Measurements from ENCODE around the gene SLC24A2. TPM values are rescaled to one million over a fixed set of nuclear protein-coding genes. Genes with fewer than 3 reads are reported as not detected.
"Not testable (repeated sequence)": the region's sequence is repeated elsewhere in the genome, so short reads cannot be mapped to it uniquely, and the experiment has no call there.

SLC24A2 gene
- total RNA-seq: 1 to 10 TPM in 1 of 5 donors, under 1 TPM in 1, not detected in 3; 0.37 to 2.6 TPM
- under 1 TPM in 1 of 3 donors, not detected in 2; 0.05 TPM for polyA plus RNA-seq
- long read RNA-seq, donor 1: 0 reads
- long read RNA-seq, donor 2: 0 reads
- long read RNA-seq, donor 3: 0 reads
- long read RNA-seq, donor 4: 0 reads
- long read RNA-seq, donor 5: 0 reads
- long read RNA-seq, donor 6: 0 reads
- long read RNA-seq, donor 7: 0 reads
- long read RNA-seq, donor 8: 0 reads
- long read RNA-seq, donor 9: 0 reads
- long read RNA-seq, donor 10: 0 reads

DNA sequence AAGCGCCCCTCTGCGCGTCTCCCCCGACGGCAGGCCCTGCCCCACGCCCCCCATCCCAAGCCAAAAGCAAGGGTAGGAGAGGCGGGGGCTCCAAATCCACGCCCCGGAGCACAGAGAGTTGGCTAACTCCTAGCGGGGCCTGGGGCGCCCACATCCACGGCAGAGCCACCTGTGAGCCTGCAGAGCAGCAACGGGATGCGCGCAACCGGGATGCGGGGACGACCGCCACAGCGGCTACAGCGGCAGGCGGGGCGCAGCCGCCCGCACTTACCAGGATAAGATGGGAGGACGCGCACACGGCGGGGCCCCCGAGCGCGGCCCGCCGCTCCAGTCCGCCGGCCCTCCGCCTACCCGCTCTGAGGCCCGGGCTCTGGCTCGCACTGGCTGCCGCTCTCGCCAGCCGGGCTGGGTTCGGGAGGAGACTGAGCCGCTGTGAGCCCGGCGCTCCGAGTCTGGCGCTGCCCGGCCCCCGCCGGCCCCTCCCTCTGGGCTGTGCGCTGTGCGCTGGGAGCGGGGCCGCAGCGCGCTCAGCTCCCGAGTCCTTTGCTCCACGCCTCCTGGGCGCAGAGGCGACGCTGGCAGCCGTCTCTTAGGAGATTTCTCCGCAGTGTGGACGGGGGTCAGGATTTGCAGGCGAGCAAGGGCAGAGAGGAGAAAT is at the start of gene SLC24A2:
Gene SLC24A2, minus strand, starts transcription at position 424 of the 658 bp plus-strand sequence.
- Histone ChIP-seq H3K4me1 (peaks cover 0 to 16% (median 7%) of the 10 kb centered on the region in 4 donors), H3K36me3 (no peaks in the 10 kb centered on the region), H3K27me3 (peaks cover 0 to 39% (median 13%) of the 10 kb centered on the region in 3 donors), H3K4me3 (peak within 1 kb of the TSS; percentile 3 to 39 (median 36)), H3K9me3 (peaks cover 0 to 4% (median 0%) of the 10 kb centered on the region in 4 donors), H3K27ac (no peak within 1 kb of the TSS)
- intact Hi-C loops (cut with DNase I; ENCODE audit: low total_unique reads): no loop called here
- DNase-seq: peak in 1 of 2 donors; percentile 31
- 1 to 7% (median 5%) methylated on average over 9 to 67 of the region's 67 CpGs for WGBS, 5 donors
- TF ChIP-seq POLR2A (IDR thresholded peaks at IDR 0.05): no peak
- no peak for TF ChIP-seq POLR2AphosphoS5 (IDR thresholded peaks at IDR 0.05)
- TF ChIP-seq EP300 (IDR thresholded peaks at IDR 0.05): no peak
- TF ChIP-seq, protein P1, sequence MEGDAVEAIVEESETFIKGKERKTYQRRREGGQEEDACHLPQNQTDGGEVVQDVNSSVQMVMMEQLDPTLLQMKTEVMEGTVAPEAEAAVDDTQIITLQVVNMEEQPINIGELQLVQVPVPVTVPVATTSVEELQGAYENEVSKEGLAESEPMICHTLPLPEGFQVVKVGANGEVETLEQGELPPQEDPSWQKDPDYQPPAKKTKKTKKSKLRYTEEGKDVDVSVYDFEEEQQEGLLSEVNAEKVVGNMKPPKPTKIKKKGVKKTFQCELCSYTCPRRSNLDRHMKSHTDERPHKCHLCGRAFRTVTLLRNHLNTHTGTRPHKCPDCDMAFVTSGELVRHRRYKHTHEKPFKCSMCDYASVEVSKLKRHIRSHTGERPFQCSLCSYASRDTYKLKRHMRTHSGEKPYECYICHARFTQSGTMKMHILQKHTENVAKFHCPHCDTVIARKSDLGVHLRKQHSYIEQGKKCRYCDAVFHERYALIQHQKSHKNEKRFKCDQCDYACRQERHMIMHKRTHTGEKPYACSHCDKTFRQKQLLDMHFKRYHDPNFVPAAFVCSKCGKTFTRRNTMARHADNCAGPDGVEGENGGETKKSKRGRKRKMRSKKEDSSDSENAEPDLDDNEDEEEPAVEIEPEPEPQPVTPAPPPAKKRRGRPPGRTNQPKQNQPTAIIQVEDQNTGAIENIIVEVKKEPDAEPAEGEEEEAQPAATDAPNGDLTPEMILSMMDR (IDR thresholded peaks at IDR 0.05): no peak

GRCh38 chr9:19833331-19833730 is 44.5 kb upstream of the SLC24A2 start:
- H3K27me3 ChIP-seq; H3K36me3 ChIP-seq; H3K4me3 ChIP-seq; DNase-seq; H3K4me1 ChIP-seq; H3K27ac ChIP-seq; intact Hi-C loops (cut with DNase I; ENCODE audit: low total_unique reads): not testable (repeated sequence)
- peaks cover 0 to 10% (median 7%) of the 10 kb centered on the region in 4 donors for H3K9me3 ChIP-seq
- 88 to 97% (median 92%) methylated on average over 7 to 9 of the region's 9 CpGs for WGBS, 5 donors

DNA sequence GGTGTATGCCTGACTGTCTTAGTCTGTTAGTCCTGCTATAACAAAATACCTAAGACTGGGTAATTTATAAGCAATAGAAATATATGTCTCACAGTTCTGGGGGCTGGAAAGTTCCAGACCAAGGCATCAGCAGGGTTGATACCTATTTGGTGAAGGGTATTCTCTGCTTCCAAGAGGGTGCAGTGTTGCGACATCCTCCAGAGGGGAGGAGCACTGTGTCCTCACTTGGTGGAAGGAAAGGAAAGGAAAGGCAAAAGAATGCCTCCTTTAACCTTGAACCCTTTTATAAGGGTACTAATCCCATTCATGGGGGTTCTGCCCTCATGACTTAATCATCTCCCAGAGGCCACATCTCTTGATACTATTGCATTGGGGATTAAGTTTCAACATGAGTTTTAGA is 42.0 kb upstream of the SLC24A2 start:
- no peak for DNase-seq
- no peaks in the 10 kb centered on the region for H3K4me1 ChIP-seq
- intact Hi-C loops (cut with DNase I; ENCODE audit: low total_unique reads): no loop called here
- no peaks in the 10 kb centered on the region for H3K27me3 ChIP-seq
- TF ChIP-seq, protein P1 (IDR thresholded peaks at IDR 0.05): no peak
- TF ChIP-seq EP300 (IDR thresholded peaks at IDR 0.05) (no peak), POLR2A (IDR thresholded peaks at IDR 0.05) (no peak), POLR2AphosphoS5 (IDR thresholded peaks at IDR 0.05) (no peak)
- 87 to 100% (median 100%) methylated on average over 1 of the region's 1 CpG for WGBS, 5 donors
- H3K27ac ChIP-seq: no peak overlapping the region
- no peaks in the 10 kb centered on the region for H3K36me3 ChIP-seq
- H3K4me3 ChIP-seq: no peak overlapping the region
- H3K9me3 ChIP-seq: peaks cover 0 to 10% (median 7%) of the 10 kb centered on the region in 4 donors

DNA sequence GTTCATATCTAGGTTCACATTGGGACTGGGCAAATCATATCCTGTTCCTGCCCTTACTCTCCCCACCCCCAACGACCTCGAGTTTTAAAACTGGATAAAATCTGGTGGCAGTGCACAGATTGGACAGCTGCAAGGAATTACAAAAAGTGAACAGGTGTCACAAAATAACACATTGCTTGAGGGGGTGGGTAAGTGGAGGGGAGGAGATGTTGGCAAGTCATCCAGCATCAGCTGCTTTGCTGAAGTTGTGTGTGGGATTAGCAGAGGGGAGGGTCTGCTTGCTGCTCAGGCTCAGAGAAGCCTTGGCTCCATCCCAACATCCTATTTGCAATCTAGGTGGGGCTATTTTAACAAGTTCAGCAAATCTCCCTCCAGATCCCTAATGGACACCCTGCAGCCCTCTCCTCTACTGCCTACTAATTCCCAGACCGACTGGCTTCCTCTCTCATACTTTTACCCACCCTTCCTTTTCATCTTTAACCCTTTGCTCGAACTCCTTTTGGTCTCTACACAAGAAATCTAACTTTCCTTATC is 39.8 kb upstream of the SLC24A2 start:
- Histone ChIP-seq H3K9me3 (peaks cover 0 to 8% (median 7%) of the 10 kb centered on the region in 4 donors), H3K4me1 (no peaks in the 10 kb centered on the region), H3K36me3 (no peaks in the 10 kb centered on the region), H3K27ac (no peak overlapping the region), H3K27me3 (no peaks in the 10 kb centered on the region), H3K4me3 (no peak overlapping the region)
- TF ChIP-seq, protein P1 (IDR thresholded peaks at IDR 0.05): no peak
- no peak for TF ChIP-seq EP300 (IDR thresholded peaks at IDR 0.05)
- 32 to 47% (median 42%) methylated on average over 4 of the region's 4 CpGs for WGBS, 5 donors
- DNase-seq: peak in 1 of 2 donors; percentile 1
- intact Hi-C loops (cut with DNase I; ENCODE audit: low total_unique reads): loop anchor here (10.0 kb wide), 1 partner anchor 56 kb away; no protein-coding TSS in a partner anchor

Measured in stomach (tissue), 19 donors.